MCF 10A (cell line): ENCODE data around the gene RASGEF1C. TPM values are rescaled to one million over a fixed set of nuclear protein-coding genes. Genes with fewer than 3 reads are reported as not detected.
A peak's percentile ranks its signal among the peaks of the same experiment; 100 is the strongest.

Experiments
- BruUV-seq: library from RNA; stranded (reverse); fragments of 400-500 nt; replicated peaks from 2 replicates; lab custom pipeline; 2021; lab: Mats Ljungman, UMichigan
- CTCF ChIA-PET: fragments of 300-600 bp; sonication (Branson Sonifier 250); formaldehyde crosslinking; extraction: SDS; loops from one replicate; lab custom pipeline; 2021; ENCODE audit warnings: antibody characterized with exemption, inconsistent platforms; lab: Yijun Ruan, JAX
- POLR2A ChIA-PET: fragments of 300-600, 350-650 bp; sonication (Branson Sonifier 250); formaldehyde crosslinking; extraction: SDS; loops from one replicate; lab custom pipeline; 2020; ENCODE audit warnings: antibody characterized with exemption, inconsistent platforms; lab: Yijun Ruan, JAX
- DNase-seq: peaks from one replicate; pipeline ENCODE4 v3.0.0-alpha.2; 2018; ENCODE audit not compliant: unreplicated experiment
- H3K27ac Mint-ChIP-seq: one replicate; pipeline ENCODE4 v1.8.0; 2022; ENCODE audit warnings: mild to moderate bottlenecking, low read depth, mixed read lengths; ENCODE audit not compliant: unreplicated experiment
- H3K27me3 Mint-ChIP-seq: one replicate; pipeline ENCODE4 v1.8.0; 2022; ENCODE audit warnings: mixed read lengths; ENCODE audit not compliant: insufficient read depth, unreplicated experiment
- H3K36me3 Mint-ChIP-seq: one replicate; pipeline ENCODE4 v1.8.0; 2022; ENCODE audit warnings: mild to moderate bottlenecking, moderate library complexity, mixed read lengths; ENCODE audit not compliant: insufficient read depth, unreplicated experiment
- H3K4me1 Mint-ChIP-seq: one replicate; pipeline ENCODE4 v1.8.0; 2022; ENCODE audit warnings: mixed read lengths; ENCODE audit not compliant: insufficient read depth, unreplicated experiment
- H3K4me3 Mint-ChIP-seq: one replicate; pipeline ENCODE4 v1.8.0; 2022; ENCODE audit warnings: mild to moderate bottlenecking, moderate library complexity, mixed read lengths; ENCODE audit not compliant: unreplicated experiment
- H3K9me3 Mint-ChIP-seq: one replicate; pipeline ENCODE4 v1.8.0; 2022; ENCODE audit warnings: mixed read lengths; ENCODE audit not compliant: unreplicated experiment
- CTCF ChIP-seq: fragments of 200-600 bp; IDR thresholded peaks from one replicate; pipeline ENCODE4 v1.8.0; 2022; ENCODE audit warnings: antibody characterized with exemption, mild to moderate bottlenecking; ENCODE audit not compliant: unreplicated experiment
- intact Hi-C: fragments of 100-400 bp; cut with micrococcal nuclease; formaldehyde crosslinking; loops from 2 replicates; pipeline ENCODE4 v1.14.1; 2022
- total RNA-seq: library from RNA; stranded (reverse); gene quantifications from 2 replicates; pipeline ENCODE4 v1.2.3, GENCODE V29; 2022

RASGEF1C gene
- total RNA-seq, 1 experiment from 2014 or later: not detected

GRCh38 chr5:180071531-180072255, 137.3 kb downstream of the RASGEF1C start, which contains the start of gene RNF130:
RNF130 (minus strand) TSS chr5:180071759; CDS start chr5:180071702, 57 bp downstream.
- H3K27me3 Mint-ChIP-seq: no peaks in the 10 kb centered on the region
- CTCF ChIA-PET: no interaction called here
- peak within 1 kb of the TSS; percentile 95 for H3K4me3 Mint-ChIP-seq
- POLR2A ChIA-PET: interaction anchor here (0.5 to 2.4 kb wide), 12 partner anchors 16 to 334 kb away, joined by 3 to 15 read pairs (median 3); no protein-coding TSS in a partner anchor
- peaks cover 8% of the 10 kb centered on the region for H3K9me3 Mint-ChIP-seq
- DNase-seq: peak; percentile 94
- no peaks in the 10 kb centered on the region for H3K36me3 Mint-ChIP-seq
- peak within 1 kb of the TSS; percentile 87 for H3K27ac Mint-ChIP-seq
- peaks cover 23% of the 10 kb centered on the region for H3K4me1 Mint-ChIP-seq
- intact Hi-C loops: loop anchor here (5.0 to 10.0 kb wide), 2 partner anchors 164 to 447 kb away; partner anchors contain the start of genes HNRNPH1 and TBC1D9B
- TF ChIP-seq CTCF: no peak
- BruUV-seq: no TSS peak

GRCh38 chr5:180070756-180071530, 138.1 kb downstream of the RASGEF1C start:
- peak overlapping the region; percentile 87 for H3K27ac Mint-ChIP-seq
- peaks cover 27% of the 10 kb centered on the region for H3K4me1 Mint-ChIP-seq
- no TSS peak for BruUV-seq
- TF ChIP-seq CTCF: no peak
- H3K9me3 Mint-ChIP-seq: peaks cover 8% of the 10 kb centered on the region
- ChIA-PET CTCF (interaction anchor here (0.9 kb wide), 1 partner anchor 16 kb away, joined by 3 read pairs; no protein-coding TSS in a partner anchor), POLR2A (interaction anchor here (0.5 to 2.4 kb wide), 13 partner anchors 15 to 333 kb away, joined by 3 to 15 read pairs (median 3); partner anchors contain the start of gene RASGEF1C)
- intact Hi-C loops: loop anchor here (5.0 to 10.0 kb wide), 2 partner anchors 164 to 446 kb away; partner anchors contain the start of genes HNRNPH1 and TBC1D9B
- peak; percentile 74 for DNase-seq
- no peaks in the 10 kb centered on the region for H3K36me3 Mint-ChIP-seq
- no peaks in the 10 kb centered on the region for H3K27me3 Mint-ChIP-seq
- peak overlapping the region; percentile 95 for H3K4me3 Mint-ChIP-seq

- Mint-ChIP-seq H3K4me1 (peaks cover 28% of the 10 kb centered on the region), H3K36me3 (no peaks in the 10 kb centered on the region), H3K27ac (peak overlapping the region; percentile 87), H3K27me3 (no peaks in the 10 kb centered on the region), H3K9me3 (peaks cover 8% of the 10 kb centered on the region), H3K4me3 (peak overlapping the region; percentile 95)
- intact Hi-C loops: loop anchor here (5.0 to 10.0 kb wide), 2 partner anchors 162 to 445 kb away; partner anchors contain the start of genes HNRNPH1 and TBC1D9B
- DNase-seq: peak; percentile 33
- BruUV-seq: no TSS peak
- ChIA-PET CTCF (no interaction called here), POLR2A (interaction anchor here (0.6 to 2.4 kb wide), 7 partner anchors 10 to 156 kb away, joined by 3 to 15 read pairs (median 3); partner anchors contain the start of gene RASGEF1C)
- TF ChIP-seq CTCF: no peak
Measured at GRCh38 chr5:180069589-180070247, 139.3 kb downstream of the RASGEF1C start.
